PC-9 (cell line): ENCODE measurements around the gene ATP2B2.

ENCODE experiments used
- CTCF ChIP-seq: fragments of 200-600 bp; sonication (generic); conservative IDR thresholded peaks from 2 replicates; pipeline ENCODE4 v1.6.1; 2017; ENCODE audit warnings: mixed run types, antibody characterized with exemption, mild to moderate bottlenecking, moderate library complexity
- EZH2 ChIP-seq: fragments of 200-600 bp; sonication (generic); IDR thresholded peaks from 2 replicates; pipeline ENCODE4 v1.8.0; 2017; ENCODE audit warnings: antibody characterized with exemption, low read depth

- TF ChIP-seq CTCF (no peak), EZH2 (no peak)
These were observed 19.6 kb downstream of the ATP2B2 start for GRCh38 chr3:10485806-10486205.
